ENCODE results near the gene WDR70.
"Not testable (repeated sequence)": the region's sequence is repeated elsewhere in the genome, so short reads cannot be mapped to it uniquely, and the experiment has no call there.

Gene WDR70

GRCh38 chr5:37454402-37455055, 75.4 kb downstream of the WDR70 start:
- not testable (repeated sequence) for DNase-seq

GRCh38 chr5:37463191-37464051, 84.3 kb downstream of the WDR70 start:
- peak; percentile 6 for DNase-seq

GRCh38 chr5:37464581-37464980, 85.5 kb downstream of the WDR70 start:
- DNase-seq, result not testable (repeated sequence)

DNA sequence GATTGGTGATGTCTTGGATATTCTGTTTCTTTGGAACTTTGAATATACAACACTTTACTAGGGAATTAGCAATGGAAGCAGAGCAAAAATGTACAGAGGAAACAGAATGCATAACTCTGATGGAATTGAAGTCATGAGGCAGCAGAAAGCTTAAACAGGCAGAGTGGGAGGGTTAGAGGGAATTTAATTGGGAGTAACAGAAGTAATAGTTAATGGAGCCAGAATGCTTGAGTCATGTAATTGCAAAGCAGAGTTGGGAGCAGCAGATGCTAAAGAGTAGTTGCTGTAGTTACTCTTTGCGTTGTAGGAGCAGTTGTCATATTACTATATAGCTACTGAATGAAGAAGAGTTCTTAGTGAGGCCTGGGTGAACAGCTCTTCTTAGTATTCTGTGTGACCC, 90.3 kb downstream of the WDR70 start:
- not testable (repeated sequence) for DNase-seq

GRCh38 chr5:37471666-37472197, 92.6 kb downstream of the WDR70 start:
- peak; percentile 18 for DNase-seq

GRCh38 chr5:37477426-37477825, 98.3 kb downstream of the WDR70 start:
- DNase-seq, result no peak

DNA sequence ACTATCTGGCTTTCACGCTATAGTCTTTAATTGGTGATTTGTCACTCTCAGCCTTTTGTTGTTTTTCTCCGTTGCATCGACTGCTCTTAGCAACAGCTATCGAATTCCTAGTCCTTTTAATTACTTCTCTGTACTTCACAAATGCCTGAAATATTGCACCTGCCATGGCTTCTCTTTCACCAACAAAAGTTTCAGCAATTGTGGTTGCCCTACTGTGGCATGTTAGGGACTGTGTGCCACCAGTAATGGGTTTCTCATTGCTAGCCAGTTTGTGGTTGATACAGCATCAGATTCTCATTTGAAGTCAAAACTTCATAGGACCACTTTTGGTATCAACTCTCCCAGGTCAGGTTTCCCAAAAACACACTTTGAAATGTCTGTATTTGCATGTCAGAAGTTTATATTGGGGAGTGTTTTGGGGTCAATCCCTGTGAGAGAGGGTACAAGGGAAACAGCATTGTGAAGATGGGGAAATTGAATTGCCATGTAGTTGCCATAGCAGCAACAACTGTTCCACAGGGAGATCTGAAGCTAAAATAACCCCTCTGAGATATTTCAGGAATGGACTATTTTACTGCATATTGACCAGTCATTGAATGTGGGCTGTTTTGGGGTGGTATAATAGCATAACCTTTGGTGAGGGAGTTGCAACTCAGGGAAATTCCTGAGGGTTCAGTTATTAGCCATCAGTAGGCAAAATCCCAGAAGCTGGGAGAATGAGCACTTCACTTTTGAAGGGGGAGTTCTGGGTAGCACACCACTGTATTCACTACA, 99.2 kb downstream of the WDR70 start:
- no peak for DNase-seq

DNA sequence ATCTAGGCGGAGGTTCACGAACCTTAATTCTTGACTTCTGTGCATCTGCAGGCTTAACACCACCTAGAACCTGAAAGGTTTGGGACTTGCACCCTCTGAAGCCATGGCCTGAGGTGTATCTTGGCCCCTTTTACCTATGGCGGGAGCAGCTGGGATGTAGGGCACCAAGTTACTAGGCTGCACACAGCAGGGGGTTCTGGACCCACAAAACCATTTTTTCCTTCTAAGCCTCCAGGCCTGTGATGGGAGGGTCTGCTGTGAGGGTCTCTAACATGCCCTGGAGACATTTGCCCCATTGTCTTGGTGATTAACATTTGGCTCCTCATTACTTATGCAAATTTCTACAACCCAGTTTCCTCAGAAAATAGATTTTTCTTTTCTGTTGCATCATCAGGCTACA, 102.3 kb downstream of the WDR70 start:
- not testable (repeated sequence) for DNase-seq

DNA sequence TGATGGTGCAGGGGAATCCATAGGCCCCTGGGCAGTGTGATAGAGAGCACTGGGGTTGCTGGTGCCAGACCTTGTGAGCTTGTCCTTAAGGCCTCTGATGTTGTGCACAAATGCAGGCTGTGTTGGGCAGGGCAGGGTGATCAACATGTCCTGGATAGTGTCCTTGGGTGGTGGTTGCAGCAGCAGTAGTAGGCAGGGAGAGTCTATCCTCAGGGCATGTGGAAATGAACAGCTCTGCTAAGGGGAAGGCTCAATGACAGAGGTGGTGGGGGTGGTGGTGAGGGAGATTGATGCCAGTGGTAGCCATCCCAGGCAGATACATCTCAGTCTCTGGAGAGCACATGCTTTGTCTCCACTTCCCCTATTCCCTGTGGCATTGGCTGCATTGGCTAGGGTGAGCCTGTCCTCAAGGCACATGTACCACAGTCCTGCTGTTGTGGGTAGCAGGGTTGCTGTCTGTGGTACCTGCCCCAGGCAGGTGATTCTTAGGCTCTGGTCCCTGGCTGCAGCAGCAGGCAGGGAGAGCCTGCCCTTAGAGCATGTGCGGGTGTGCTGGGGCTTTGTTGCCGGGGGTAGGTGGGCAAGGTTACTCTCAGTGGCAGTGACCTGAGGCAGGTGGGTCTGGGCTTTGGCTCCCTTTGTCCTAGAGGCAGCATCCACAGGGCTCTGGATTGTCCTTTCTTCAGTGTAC, 111.1 kb downstream of the WDR70 start:
- DNase-seq, result no peak

- DNase-seq, result no peak
Observed at GRCh38 chr5:37490931-37491330, 111.8 kb downstream of the WDR70 start.

DNA sequence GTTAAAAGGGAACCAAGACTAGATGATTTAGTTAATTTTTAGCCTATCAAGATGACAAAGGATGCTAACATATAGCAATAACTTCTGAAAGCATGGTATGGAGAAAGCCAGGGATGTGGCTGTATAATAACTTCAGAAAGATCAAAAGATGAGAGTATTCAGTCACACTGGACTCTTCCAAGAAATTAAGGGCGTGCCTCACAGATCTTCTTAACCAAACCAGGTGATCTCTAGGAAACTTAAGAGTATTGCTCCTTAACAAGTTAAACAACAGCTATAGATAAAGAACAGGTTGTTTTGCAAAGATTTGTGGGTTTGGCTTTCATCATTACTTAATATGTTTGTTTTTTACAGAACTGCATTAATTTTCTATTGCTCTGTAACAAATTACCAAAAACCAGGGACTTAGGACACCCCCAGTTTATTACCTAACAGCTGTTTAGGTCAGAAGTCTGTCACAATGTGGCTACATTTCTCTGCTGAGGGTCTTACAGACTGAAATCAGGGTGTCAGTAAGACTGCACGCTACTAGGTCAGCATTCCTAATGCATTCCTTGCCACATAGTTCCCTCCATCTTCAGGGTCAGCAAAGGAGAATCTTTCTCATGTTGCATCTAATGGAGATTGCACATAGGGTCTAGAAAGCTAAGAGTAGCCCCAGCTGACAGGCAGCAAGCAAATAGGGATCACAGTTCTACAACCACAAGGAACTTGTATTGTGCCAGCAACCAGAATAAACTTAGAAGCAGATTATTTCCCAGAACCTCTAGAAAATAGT, 113.8 kb downstream of the WDR70 start:
- DNase-seq, result no peak

GRCh38 chr5:37494756-37495155, 115.6 kb downstream of the WDR70 start:
- DNase-seq, result no peak

- DNase-seq, result no peak
Observed at GRCh38 chr5:37495210-37495609, 116.1 kb downstream of the WDR70 start.

DNA sequence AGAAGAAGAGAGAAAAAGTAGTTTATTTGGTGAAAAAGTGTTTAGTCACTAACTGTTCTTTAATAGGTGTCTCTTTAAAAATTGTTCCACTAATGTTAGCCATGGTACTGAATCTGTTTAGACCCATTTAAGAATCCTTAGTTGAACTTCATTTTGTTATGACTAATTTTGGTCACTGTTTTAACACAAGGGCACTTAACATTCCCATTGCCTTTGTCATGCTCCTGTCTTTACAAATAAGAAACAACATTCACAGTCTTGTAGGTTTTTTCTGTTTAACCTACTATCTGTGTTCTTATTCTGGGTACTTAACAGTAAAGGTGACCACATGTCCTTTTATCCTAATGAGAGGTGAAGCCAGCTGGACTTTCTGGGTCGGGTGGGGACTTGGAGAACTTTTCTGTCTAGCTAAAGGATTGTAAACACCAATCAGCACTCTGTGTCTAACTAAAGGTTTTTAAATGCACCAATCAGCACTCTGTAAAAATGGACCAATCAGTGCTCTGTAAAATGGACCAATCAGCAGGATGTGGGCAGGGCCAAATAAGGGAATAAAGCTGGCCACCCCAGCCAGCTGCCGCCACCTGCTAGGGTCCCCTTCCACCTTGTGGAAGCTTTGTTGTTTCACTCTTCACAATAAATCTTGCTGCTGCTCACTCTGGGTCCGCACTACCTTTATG, 116.7 kb downstream of the WDR70 start:
- no peak for DNase-seq

DNA sequence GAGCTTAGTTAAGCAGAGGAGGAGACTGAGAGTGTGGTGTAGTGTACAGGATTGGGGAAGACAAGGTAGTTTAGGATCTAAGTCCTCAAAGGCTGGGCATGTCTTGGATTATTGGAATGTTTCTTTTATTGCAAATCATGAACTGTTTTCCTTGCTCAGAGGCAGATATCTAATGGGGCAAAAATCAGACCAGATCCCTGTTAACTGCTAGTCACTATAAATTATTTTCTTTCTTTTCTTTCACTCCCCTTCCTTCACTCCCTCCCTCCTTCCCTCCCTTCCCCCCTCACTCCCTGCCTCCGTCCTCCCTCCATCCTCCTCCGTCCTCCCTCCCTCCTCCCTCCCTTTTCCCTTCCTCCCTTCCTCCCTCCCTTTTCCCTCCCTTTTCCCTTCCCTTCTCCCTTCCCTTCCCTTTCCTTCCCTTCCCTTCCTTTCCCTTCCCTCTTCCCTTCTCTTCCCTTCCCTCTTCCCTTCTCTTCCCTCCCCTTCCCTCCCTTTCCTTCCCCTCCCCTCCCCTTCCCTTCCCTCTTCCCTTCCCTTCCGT, 117.9 kb downstream of the WDR70 start:
- DNase-seq, result no peak

DNA sequence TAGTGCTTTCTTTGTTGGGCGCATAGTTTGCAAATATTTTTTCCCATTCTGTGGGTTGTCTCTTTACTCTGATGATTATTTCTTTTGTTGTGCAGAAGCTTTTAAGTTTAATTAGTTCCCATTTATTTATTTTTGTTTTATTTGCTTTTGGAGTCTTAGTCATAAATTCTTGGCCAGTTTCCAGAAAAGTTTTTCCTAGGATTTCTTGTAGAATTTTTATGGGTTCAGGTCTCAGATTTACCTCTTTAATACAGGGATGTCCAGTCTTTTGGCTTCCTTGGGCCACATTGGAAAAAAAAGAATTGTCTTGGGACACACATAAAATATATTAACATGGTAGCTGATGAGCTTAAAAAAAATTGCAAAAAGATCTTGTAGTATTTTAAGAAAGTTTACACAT, 122.0 kb downstream of the WDR70 start:
- no peak for DNase-seq

GRCh38 chr5:37506241-37506640, 127.1 kb downstream of the WDR70 start:
- no peak for DNase-seq

GRCh38 chr5:37506722-37507121, 127.6 kb downstream of the WDR70 start:
- DNase-seq, result no peak

DNA sequence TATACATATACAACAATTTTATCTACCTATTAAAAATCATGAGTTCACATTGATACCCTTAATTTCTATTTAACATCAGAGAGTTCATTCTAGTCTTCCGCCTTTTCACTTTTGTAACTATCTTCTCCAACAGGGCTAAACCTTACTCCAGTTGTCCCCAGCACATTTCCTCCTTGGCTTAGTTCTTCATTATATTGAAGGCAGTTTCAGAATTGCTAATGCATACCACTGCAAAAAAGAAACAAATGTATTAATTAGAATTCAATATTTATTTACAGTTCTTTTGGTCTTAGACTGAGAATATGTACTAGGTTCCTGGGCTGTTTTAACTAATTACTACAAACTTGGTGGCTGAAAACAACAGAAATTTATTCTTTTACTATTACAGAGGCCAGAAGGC, 132.5 kb downstream of the WDR70 start:
- DNase-seq, result no peak

DNA sequence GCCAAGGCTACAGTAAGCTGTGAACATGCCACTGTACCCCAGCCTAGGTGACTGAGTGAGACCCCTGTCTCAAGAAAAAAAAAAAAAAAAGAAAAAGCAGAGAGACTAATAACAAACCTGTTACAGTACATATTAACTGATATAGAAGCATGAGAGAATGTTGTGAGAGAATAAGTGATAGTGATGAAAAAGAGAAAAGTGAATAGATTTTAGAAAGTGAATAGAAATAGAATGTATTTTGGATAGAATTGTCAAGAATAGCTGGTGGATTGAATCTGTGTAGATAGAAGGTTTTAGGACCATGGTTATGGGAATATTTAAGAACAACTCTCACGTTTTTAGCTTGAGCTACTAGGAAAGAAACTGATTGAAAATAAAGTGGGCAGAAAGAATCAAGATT, 135.8 kb downstream of the WDR70 start:
- no peak for DNase-seq

DNA sequence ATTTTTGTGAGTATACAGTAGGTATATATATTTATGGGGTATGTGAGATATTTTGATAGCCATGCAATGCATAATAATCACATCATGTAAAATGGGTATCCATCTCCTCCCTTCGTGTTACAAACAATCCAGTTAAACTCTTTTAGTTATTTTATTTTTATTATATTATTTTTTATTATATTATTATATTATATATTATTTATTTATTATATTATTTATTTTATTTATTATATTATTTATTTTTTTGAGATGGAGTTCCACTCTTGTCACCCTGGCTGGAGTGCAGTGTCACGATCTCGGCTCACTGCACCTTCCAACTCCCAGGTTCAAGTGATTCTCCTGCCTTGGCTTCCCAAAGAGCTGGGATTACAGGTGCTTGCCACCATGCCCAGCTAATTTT, 138.6 kb downstream of the WDR70 start:
- no peak for DNase-seq

Data from eye (tissue), 1 donor.